Measurements from ENCODE around the gene COG5. TPM values are rescaled to one million over a fixed set of nuclear protein-coding genes. Genes with fewer than 3 reads are reported as not detected.

COG5 gene
- total and polyA plus RNA-seq, 9 of the 15 experiments (the other 6 are each of a cell fraction or from before 2014, with no cell fraction given), result 15.3 to 75.1 (median 56.4) TPM

DNA sequence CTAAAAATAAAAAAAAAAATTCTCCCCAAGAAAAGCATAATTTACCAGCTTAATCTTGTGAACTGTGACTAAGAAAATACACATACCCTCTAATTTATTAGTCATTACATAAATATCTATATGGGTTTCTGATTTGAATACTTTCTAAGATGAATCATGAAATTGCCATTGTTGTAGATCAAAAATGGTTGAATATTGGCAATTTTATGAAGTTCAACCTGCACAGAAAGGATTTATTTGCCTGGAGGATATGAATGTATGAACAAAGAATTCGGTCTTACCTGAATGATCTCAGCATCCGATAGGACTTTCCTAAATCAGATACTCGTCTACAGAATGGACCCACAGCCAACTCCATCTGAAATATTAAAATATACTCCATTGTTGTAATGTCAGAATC is 333.4 kb downstream of the COG5 start:
- DNase-seq (ENCODE audit: extremely low read depth in 1 of 4, low spot score in 3 of 4), result no peak
- intact Hi-C loops (cut with micrococcal nuclease) (no loop called here), in situ Hi-C loops (cut with MboI) (no loop called here)
- Histone ChIP-seq H3K9me1 (ENCODE audit: control insufficient read depth, insufficient read depth, low read length) (no peaks in the 10 kb centered on the region), H2AFZ (ENCODE audit: low read depth, low read length) (no peak overlapping the region), H3K36me3 (ENCODE audit: control insufficient read depth, insufficient read depth, low read length) (peaks cover 7% of the 10 kb centered on the region; the same call in 1 of the 3 replicates), H3K27ac (ENCODE audit: extremely low read depth, low read depth, low read length) (no peak overlapping the region), H3K4me2 (ENCODE audit: insufficient read depth, low read length) (no peak overlapping the region), H3K4me1 (replicated peaks in 1 of 2; ENCODE audit: control insufficient read depth in 2 of 2, insufficient read depth in 2 of 2, low read length in 2 of 2) (no peaks in the 10 kb centered on the region), H3K79me2 (ENCODE audit: control insufficient read depth, insufficient read depth, low read length) (no peaks in the 10 kb centered on the region), H3K4me3 (no peak overlapping the region), H3K27me3 (ENCODE audit: control insufficient read depth in 2 of 2, insufficient read depth in 2 of 2, low read length in 2 of 2) (no peaks in the 10 kb centered on the region), H4K20me1 (replicated peaks; ENCODE audit: control insufficient read depth, insufficient read depth, low read length) (no peaks in the 10 kb centered on the region), H3K9me3 (replicated peaks; ENCODE audit: control insufficient read depth, insufficient read depth, low read depth, low read length) (no peaks in the 10 kb centered on the region), H3K9ac (ENCODE audit: insufficient read depth in 1 of 2, low read depth in 2 of 2, low read length in 2 of 2) (no peak overlapping the region)
- ChIA-PET CTCF (ENCODE audit: low intra/inter-chr PET ratio) (no interaction called here), POLR2A (interaction anchor here (0.6 to 1.0 kb wide), 4 partner anchors 10 to 364 kb away, joined by 3 read pairs; no protein-coding TSS in a partner anchor)
- TF ChIP-seq CBX8 (IDR thresholded peaks at IDR 0.05; ENCODE audit: borderline replicate concordance, extremely low read depth, low read depth, low read length, poor library complexity, severe bottlenecking), result no peak
- TF ChIP-seq BRCA1 (IDR thresholded peaks at IDR 0.05), result no peak
- no peak for TF ChIP-seq BRCA1 (CRISPR knock-in tag; IDR thresholded peaks at IDR 0.05)
- no peak for TF ChIP-seq RFX1 (IDR thresholded peaks at IDR 0.05)
- TF ChIP-seq, protein P1, sequence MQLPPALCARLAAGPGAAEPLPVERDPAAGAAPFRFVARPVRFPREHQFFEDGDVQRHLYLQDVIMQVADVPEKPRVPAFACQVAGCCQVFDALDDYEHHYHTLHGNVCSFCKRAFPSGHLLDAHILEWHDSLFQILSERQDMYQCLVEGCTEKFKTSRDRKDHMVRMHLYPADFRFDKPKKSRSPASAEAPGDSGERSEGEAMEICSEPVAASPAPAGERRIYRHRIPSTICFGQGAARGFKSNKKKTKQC (CRISPR knock-in tag; IDR thresholded peaks at IDR 0.05), result no peak
- TF ChIP-seq TEAD2 (tag; IDR thresholded peaks at IDR 0.05), result no peak
- no peak for TF ChIP-seq RBM39 (optimal IDR thresholded peaks at IDR 0.05; ENCODE audit: low read depth, low read length)
- no peak for TF ChIP-seq ZNF444 (CRISPR knock-in tag; IDR thresholded peaks at IDR 0.05)
- TF ChIP-seq NEUROD1 (IDR thresholded peaks at IDR 0.05; ENCODE audit: borderline replicate concordance, low read depth, low read length, partially characterized antibody), result no peak
- TF ChIP-seq TOE1 (IDR thresholded peaks at IDR 0.05; ENCODE audit: borderline replicate concordance), result no peak
- no peak for TF ChIP-seq TOE1 (CRISPR knock-in tag; IDR thresholded peaks at IDR 0.05; ENCODE audit: borderline replicate concordance, low read depth)
- no peak for TF ChIP-seq CBFA2T2 (conservative IDR thresholded peaks at IDR 0.05)
- TF ChIP-seq ZNF253 (CRISPR knock-in tag; conservative IDR thresholded peaks at IDR 0.05), result no peak
- no peak for TF ChIP-seq MYC (IDR thresholded peaks at IDR 0.05; ENCODE audit: low read depth, low read length)
- TF ChIP-seq MYC (CRISPR knock-in tag; IDR thresholded peaks at IDR 0.05; ENCODE audit: borderline replicate concordance, low read depth), result no peak
- no peak for TF ChIP-seq ZNF707 (CRISPR knock-in tag; conservative IDR thresholded peaks at IDR 0.05)
- TF ChIP-seq PYGO2 (tag; IDR thresholded peaks at IDR 0.05), result no peak
- no peak for TF ChIP-seq TSC22D4 (tag; IDR thresholded peaks at IDR 0.05)
- TF ChIP-seq HIVEP1 (CRISPR knock-in tag; IDR thresholded peaks at IDR 0.05), result no peak
- no TSS peak for BruUV-seq (replicated peaks)
- WGBS (ENCODE audit: insufficient coverage, low coverage, missing lambda C conversion rate), result 79% methylated on average over 3 of the region's 3 CpGs
- no peak for ATAC-seq
- FAIRE-seq, result no peak
